WTC11 (cell line): Measurements from ENCODE around the gene PHC2. TPM values are rescaled to one million over a fixed set of nuclear protein-coding genes. Genes with fewer than 3 reads are reported as not detected.

Experiments used
- ATAC-seq: fragments of 200-7000 bp; cut with Tn5 transposase; 2 replicates; pipeline ENCODE4 v1.10.0; 2021; ENCODE audit warnings: mild to moderate bottlenecking, moderate library complexity
- CTCF ChIA-PET: fragments of 300-600 bp; sonication (Branson Sonifier 250); formaldehyde crosslinking; loops from one replicate; lab custom pipeline; 2021; ENCODE audit warnings: antibody characterized with exemption; lab: Charles Lee
- POLR2A ChIA-PET: fragments of 350-600 bp; sonication (Branson Sonifier 250); formaldehyde crosslinking; loops from one replicate; lab custom pipeline; 2021; ENCODE audit warnings: antibody characterized with exemption; lab: Charles Lee
- DNase-seq: peaks from one replicate; pipeline ENCODE4 v3.0.0; 2021; ENCODE audit warnings: low spot score
- H3K27ac Mint-ChIP-seq: 2 replicates; pipeline ENCODE4 v1.8.0; 2021; ENCODE audit warnings: mixed read lengths
- H3K27me3 Mint-ChIP-seq: 2 replicates; pipeline ENCODE4 v1.8.0; 2021; ENCODE audit warnings: low read depth, mild to moderate bottlenecking, moderate library complexity, mixed read lengths
- H3K36me3 Mint-ChIP-seq: 2 replicates; pipeline ENCODE4 v1.8.0; 2021; ENCODE audit warnings: mixed read lengths
- H3K4me1 Mint-ChIP-seq: 2 replicates; pipeline ENCODE4 v1.8.0; 2022; ENCODE audit warnings: mixed read lengths
- H3K4me3 Mint-ChIP-seq: 2 replicates; pipeline ENCODE4 v1.8.0; 2021; ENCODE audit warnings: mild to moderate bottlenecking, moderate library complexity, mixed read lengths
- H3K9me3 Mint-ChIP-seq: 2 replicates; pipeline ENCODE4 v1.8.0; 2021; ENCODE audit warnings: mixed read lengths
- AR ChIP-seq: fragments of 250-450 bp; sonication (Bioruptor Pico); IDR thresholded peaks from 2 replicates; pipeline ENCODE4 v1.9.0; 2021; ENCODE audit warnings: mild to moderate bottlenecking
- CREM ChIP-seq: sonication (generic); formaldehyde crosslinking; IDR thresholded peaks from 2 replicates; pipeline ENCODE4 v1.8.1; 2022; ENCODE audit warnings: mild to moderate bottlenecking, missing genetic modification reagents, moderate library complexity
- E2F1 ChIP-seq: sonication (generic); formaldehyde crosslinking; IDR thresholded peaks from 2 replicates; pipeline ENCODE4 v1.8.0; 2022; ENCODE audit warnings: mild to moderate bottlenecking, missing genetic modification reagents
- GABPB1 ChIP-seq: sonication (generic); formaldehyde crosslinking; IDR thresholded peaks from 2 replicates; pipeline ENCODE4 v1.8.1; 2023; ENCODE audit warnings: mild to moderate bottlenecking, missing genetic modification reagents
- GRHL2 ChIP-seq: fragments of 250-450 bp; sonication (Bioruptor Pico); IDR thresholded peaks from 2 replicates; pipeline ENCODE4 v1.8.0; 2022; ENCODE audit warnings: mild to moderate bottlenecking, moderate library complexity; ENCODE audit not compliant: insufficient replicate concordance, severe bottlenecking
- GTF2I ChIP-seq: fragments of 250-450 bp; sonication (Bioruptor Pico); conservative IDR thresholded peaks from 2 replicates; pipeline ENCODE4 v1.4.0; 2021; ENCODE audit warnings: mild to moderate bottlenecking
- NFE2L1 ChIP-seq: sonication (generic); formaldehyde crosslinking; IDR thresholded peaks from 2 replicates; pipeline ENCODE4 v1.8.1; 2023; ENCODE audit warnings: missing genetic modification reagents
- NR1H2 ChIP-seq: sonication (generic); formaldehyde crosslinking; IDR thresholded peaks from 2 replicates; pipeline ENCODE4 v1.9.0; 2021; ENCODE audit warnings: mild to moderate bottlenecking, moderate library complexity, missing genetic modification reagents
- NR2C2 ChIP-seq: sonication (generic); formaldehyde crosslinking; IDR thresholded peaks from 2 replicates; pipeline ENCODE4 v1.8.0; 2022; ENCODE audit warnings: mild to moderate bottlenecking, missing genetic modification reagents
- OVOL2 ChIP-seq: fragments of 250-450 bp; sonication (Bioruptor Pico); IDR thresholded peaks from 2 replicates; pipeline ENCODE4 v1.9.0; 2021; ENCODE audit warnings: mild to moderate bottlenecking, borderline replicate concordance
- PRRX2 ChIP-seq: fragments of 250-450 bp; sonication (Bioruptor Pico); IDR thresholded peaks from 2 replicates; pipeline ENCODE4 v1.8.0; 2021; ENCODE audit warnings: mild to moderate bottlenecking
- TP53 ChIP-seq: sonication (generic); formaldehyde crosslinking; IDR thresholded peaks from 2 replicates; pipeline ENCODE4 v1.8.1; 2023; ENCODE audit warnings: mild to moderate bottlenecking, missing genetic modification reagents
- USF1 ChIP-seq: sonication (generic); formaldehyde crosslinking; IDR thresholded peaks from 2 replicates; pipeline ENCODE4 v1.8.0; 2022; ENCODE audit warnings: mild to moderate bottlenecking, missing genetic modification reagents
- ZNF121 ChIP-seq: sonication (generic); formaldehyde crosslinking; IDR thresholded peaks from 2 replicates; pipeline ENCODE4 v1.8.0; 2023; ENCODE audit warnings: missing genetic modification reagents
- ZNF138 ChIP-seq: sonication (generic); formaldehyde crosslinking; conservative IDR thresholded peaks from 2 replicates; pipeline ENCODE4 v1.8.1; 2022; ENCODE audit warnings: mild to moderate bottlenecking, moderate library complexity, missing genetic modification reagents
- ZNF232 ChIP-seq: sonication (generic); formaldehyde crosslinking; IDR thresholded peaks from 2 replicates; pipeline ENCODE4 v1.8.0; 2022; ENCODE audit warnings: mild to moderate bottlenecking, missing genetic modification reagents
- ZNF512 ChIP-seq: sonication (generic); formaldehyde crosslinking; IDR thresholded peaks from 2 replicates; pipeline ENCODE4 v1.8.1; 2022; ENCODE audit warnings: missing genetic modification reagents, borderline replicate concordance
- ZNF671 ChIP-seq: fragments of 250-450 bp; sonication (Bioruptor Pico); IDR thresholded peaks from 2 replicates; pipeline ENCODE4 v1.8.0; 2021; ENCODE audit warnings: mild to moderate bottlenecking
- total RNA-seq: library from RNA; stranded (reverse); gene quantifications from 3 replicates; pipeline ENCODE4 v1.2.3, GENCODE V29; 2021
- TF ChIP-seq, protein P1 (sequence below): sonication (generic); formaldehyde crosslinking; conservative IDR thresholded peaks from 2 replicates; pipeline ENCODE4 v1.8.1; 2022; ENCODE audit warnings: mild to moderate bottlenecking, missing genetic modification reagents
- TF ChIP-seq, protein P2 (sequence below): sonication (generic); formaldehyde crosslinking; conservative IDR thresholded peaks from 2 replicates; pipeline ENCODE4 v1.8.1; 2023; ENCODE audit warnings: mild to moderate bottlenecking, low read depth, missing genetic modification reagents, moderate library complexity
- TF ChIP-seq, protein P3 (sequence below): fragments of 250-450 bp; sonication (Bioruptor Pico); IDR thresholded peaks from 2 replicates; pipeline ENCODE4 v1.9.0; 2021; ENCODE audit warnings: moderate library complexity, mild to moderate bottlenecking, inconsistent platforms, borderline replicate concordance
- TF ChIP-seq, protein P4 (sequence below): sonication (generic); formaldehyde crosslinking; IDR thresholded peaks from 2 replicates; pipeline ENCODE4 v1.8.0; 2023; ENCODE audit warnings: missing genetic modification reagents

Gene PHC2
- total RNA-seq, 1 experiment from 2014 or later, result 7.0 TPM

GRCh38 chr1:33287317-33287716 lies 143.6 kb downstream of the PHC2 start (continued):
- TF ChIP-seq E2F1 (CRISPR knock-in tag) (no peak), TP53 (CRISPR knock-in tag) (no peak), NR1H2 (no peak), ZNF232 (CRISPR knock-in tag) (no peak), GTF2I (no peak)
- TF ChIP-seq, protein P1, sequence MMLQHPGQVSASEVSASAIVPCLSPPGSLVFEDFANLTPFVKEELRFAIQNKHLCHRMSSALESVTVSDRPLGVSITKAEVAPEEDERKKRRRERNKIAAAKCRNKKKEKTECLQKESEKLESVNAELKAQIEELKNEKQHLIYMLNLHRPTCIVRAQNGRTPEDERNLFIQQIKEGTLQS (CRISPR knock-in tag), result no peak

DNA sequence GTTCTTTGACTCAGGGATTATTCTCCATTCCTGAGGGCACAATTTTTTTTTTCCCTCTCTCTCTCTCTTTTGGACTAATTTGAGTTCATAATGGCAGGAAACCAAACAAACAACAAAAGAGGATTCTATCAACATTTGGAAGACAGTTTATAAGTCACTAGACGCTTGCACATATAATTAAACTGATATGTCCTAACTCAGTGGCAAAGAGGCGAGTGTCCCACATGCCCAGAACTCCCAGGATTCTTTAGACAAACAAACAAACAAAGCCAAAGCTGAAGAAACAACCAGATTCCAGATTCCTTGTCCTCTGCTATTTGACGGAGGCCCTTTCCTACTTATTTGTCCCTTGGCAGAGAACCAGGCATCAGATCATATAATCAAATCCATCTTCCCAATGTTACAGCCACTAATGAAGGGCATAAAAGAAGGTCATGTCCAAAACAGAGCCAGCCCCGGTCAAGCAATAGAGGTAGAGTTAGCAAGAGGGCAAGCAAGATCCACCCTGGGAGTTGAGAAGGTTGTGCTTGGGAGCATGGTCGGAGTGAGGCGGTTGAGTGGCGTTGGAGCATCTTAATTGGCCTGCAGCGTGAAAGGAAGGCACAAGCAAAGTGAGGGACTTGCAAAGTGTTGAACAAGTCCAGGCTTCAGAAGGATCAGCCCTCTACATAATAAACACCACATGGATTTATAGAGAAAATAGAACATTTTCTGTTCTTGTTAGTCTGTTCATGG lies 144.3 kb downstream of the PHC2 start:
- no peaks in the 10 kb centered on the region for H3K27me3 Mint-ChIP-seq
- H3K4me3 Mint-ChIP-seq, result no peak overlapping the region
- H3K27ac Mint-ChIP-seq, result no peak overlapping the region
- POLR2A ChIA-PET, result no interaction called here
- ATAC-seq (no peak), DNase-seq (no peak)
- H3K4me1 Mint-ChIP-seq, result no peaks in the 10 kb centered on the region
- peaks cover 3% of the 10 kb centered on the region; the same call in 1 of the 2 replicates for H3K9me3 Mint-ChIP-seq
- peaks cover 26% of the 10 kb centered on the region for H3K36me3 Mint-ChIP-seq
- TF ChIP-seq GTF2I, result no peak
- no peak for TF ChIP-seq ZNF138
- no peak for TF ChIP-seq GRHL2 (CRISPR knock-in tag)
- no peak for TF ChIP-seq ZNF121 (CRISPR knock-in tag)
- TF ChIP-seq NR2C2 (CRISPR knock-in tag), result no peak
- TF ChIP-seq AR, result no peak
- no peak for TF ChIP-seq ZNF671 (CRISPR knock-in tag)
- TF ChIP-seq ZNF512 (CRISPR knock-in tag), result no peak
- no peak for TF ChIP-seq USF1 (CRISPR knock-in tag)
- TF ChIP-seq OVOL2, result no peak
- no peak for TF ChIP-seq GABPB1
- TF ChIP-seq PRRX2, result no peak
- TF ChIP-seq, protein P2, sequence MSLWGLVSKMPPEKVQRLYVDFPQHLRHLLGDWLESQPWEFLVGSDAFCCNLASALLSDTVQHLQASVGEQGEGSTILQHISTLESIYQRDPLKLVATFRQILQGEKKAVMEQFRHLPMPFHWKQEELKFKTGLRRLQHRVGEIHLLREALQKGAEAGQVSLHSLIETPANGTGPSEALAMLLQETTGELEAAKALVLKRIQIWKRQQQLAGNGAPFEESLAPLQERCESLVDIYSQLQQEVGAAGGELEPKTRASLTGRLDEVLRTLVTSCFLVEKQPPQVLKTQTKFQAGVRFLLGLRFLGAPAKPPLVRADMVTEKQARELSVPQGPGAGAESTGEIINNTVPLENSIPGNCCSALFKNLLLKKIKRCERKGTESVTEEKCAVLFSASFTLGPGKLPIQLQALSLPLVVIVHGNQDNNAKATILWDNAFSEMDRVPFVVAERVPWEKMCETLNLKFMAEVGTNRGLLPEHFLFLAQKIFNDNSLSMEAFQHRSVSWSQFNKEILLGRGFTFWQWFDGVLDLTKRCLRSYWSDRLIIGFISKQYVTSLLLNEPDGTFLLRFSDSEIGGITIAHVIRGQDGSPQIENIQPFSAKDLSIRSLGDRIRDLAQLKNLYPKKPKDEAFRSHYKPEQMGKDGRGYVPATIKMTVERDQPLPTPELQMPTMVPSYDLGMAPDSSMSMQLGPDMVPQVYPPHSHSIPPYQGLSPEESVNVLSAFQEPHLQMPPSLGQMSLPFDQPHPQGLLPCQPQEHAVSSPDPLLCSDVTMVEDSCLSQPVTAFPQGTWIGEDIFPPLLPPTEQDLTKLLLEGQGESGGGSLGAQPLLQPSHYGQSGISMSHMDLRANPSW (CRISPR knock-in tag), result no peak
- TF ChIP-seq, protein P3, sequence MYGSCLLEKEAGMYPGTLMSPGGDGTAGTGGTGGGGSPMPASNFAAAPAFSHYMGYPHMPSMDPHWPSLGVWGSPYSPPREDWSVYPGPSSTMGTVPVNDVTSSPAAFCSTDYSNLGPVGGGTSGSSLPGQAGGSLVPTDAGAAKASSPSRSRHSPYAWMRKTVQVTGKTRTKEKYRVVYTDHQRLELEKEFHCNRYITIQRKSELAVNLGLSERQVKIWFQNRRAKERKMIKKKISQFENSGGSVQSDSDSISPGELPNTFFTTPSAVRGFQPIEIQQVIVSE (CRISPR knock-in tag), result no peak
- TF ChIP-seq, protein P4, sequence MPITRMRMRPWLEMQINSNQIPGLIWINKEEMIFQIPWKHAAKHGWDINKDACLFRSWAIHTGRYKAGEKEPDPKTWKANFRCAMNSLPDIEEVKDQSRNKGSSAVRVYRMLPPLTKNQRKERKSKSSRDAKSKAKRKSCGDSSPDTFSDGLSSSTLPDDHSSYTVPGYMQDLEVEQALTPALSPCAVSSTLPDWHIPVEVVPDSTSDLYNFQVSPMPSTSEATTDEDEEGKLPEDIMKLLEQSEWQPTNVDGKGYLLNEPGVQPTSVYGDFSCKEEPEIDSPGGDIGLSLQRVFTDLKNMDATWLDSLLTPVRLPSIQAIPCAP (CRISPR knock-in tag), result no peak
- no peak for TF ChIP-seq CREM (CRISPR knock-in tag)
- TF ChIP-seq NFE2L1, result no peak
- CTCF ChIA-PET, result no interaction called here
